HG03378 (cell line): ENCODE data around the gene SMYD2.

ENCODE experiments used
- ATAC-seq: cut with Tn5 transposase; IDR thresholded peaks from one replicate; pipeline ENCODE4 v1.9.1; 2021; ENCODE audit warnings: mild to moderate bottlenecking, moderate library complexity; ENCODE audit not compliant: unreplicated experiment

Gene SMYD2

GRCh38 chr1:214354440-214355148 is 73.6 kb downstream of the SMYD2 start:
- no peak for ATAC-seq

- ATAC-seq: no peak
Measured at GRCh38 chr1:214360116-214360515, 79.2 kb downstream of the SMYD2 start.

DNA sequence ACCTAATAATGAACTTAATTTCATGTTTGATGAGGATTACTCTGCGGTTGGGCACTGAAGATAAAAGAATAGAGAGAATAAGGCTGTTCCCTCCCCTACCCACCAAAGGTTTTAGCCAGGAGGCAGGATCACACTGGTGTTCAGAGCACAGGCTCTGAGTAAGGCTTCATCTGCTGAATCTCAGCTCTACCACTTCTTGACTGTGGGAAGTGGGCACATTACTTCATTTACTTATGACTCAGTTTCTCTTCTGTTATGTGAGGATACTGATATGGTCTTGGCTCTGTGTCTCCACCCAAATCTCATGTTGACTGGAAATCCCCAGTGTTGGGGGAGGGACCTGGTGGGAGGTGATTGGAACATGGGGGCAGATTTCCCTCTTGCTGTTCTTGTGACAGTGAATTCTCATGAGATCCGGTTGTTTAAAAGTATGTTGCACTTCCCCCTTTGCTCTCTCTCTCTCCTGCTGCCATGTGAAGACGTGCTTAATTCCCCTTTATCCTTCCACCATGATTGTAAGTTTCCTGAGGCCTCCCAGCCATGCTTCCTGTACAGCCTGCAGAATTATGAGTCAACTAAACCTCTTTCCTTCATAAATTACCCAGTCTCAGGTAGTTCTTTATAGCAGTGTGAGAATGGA is 79.7 kb downstream of the SMYD2 start:
- ATAC-seq: no peak

GRCh38 chr1:214361636-214362035 is 80.7 kb downstream of the SMYD2 start:
- ATAC-seq: no peak

DNA sequence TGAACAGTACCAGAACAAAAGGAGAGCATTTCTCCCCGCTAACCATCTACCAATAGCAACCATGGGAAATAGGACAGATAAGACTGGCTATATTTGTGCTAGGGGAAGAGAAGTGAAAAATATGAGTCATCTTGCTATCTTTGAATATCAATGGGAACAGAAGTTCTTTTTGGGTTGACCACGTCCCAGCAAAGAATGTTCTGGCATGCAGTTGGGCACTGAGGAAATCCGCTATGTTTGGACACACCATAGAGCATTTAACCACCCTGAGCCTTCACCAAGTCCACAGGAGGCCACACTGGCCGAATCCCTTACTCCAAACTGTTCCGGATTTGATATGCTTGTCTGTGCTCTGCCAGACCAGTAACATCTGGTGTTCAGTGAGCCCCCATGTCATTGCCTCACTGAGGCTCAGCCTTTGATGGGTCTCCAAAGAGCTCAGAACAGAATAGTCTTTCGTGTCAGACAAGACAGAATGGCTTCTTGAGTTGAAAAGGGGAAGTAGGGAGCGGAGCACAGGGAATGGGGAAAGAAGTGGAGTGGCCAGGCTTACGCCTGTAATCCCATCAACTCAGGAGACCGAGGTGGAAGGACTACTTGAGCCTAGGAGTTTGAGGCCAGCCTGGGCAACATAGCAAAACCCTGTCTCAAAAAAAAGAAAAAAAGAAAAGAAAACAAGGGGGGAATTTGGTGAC is 81.4 kb downstream of the SMYD2 start:
- no peak for ATAC-seq

GRCh38 chr1:214363386-214363785 is 82.4 kb downstream of the SMYD2 start:
- no peak for ATAC-seq

GRCh38 chr1:214364386-214364785 is 83.4 kb downstream of the SMYD2 start:
- ATAC-seq: no peak

GRCh38 chr1:214364786-214365295 is 83.9 kb downstream of the SMYD2 start:
- no peak for ATAC-seq

DNA sequence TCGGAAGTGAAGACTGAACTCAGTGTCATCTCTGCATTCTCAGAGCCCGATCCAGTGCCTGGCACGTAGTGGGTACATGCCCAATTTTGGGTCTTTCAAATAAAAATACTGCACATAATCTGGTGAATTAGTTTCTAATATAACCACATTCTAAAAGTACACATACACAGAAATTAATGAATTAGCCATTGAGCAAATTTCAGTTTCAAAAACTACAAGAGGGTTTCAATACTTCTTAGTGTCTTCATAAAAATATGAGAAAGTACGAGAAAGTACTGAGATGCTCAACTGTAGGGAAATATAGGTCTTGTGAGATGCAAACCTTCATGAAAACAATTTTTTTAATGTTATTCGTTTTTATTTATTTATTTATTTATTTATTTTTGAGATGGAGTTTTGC is 86.9 kb downstream of the SMYD2 start:
- no peak for ATAC-seq

GRCh38 chr1:214369364-214369763 is 88.4 kb downstream of the SMYD2 start:
- no peak for ATAC-seq

- ATAC-seq: no peak
Measured at GRCh38 chr1:214370615-214371014, 89.7 kb downstream of the SMYD2 start.

GRCh38 chr1:214372092-214372491 is 91.1 kb downstream of the SMYD2 start:
- ATAC-seq: no peak

- ATAC-seq: no peak
Measured at GRCh38 chr1:214377485-214377884, 96.5 kb downstream of the SMYD2 start.

DNA sequence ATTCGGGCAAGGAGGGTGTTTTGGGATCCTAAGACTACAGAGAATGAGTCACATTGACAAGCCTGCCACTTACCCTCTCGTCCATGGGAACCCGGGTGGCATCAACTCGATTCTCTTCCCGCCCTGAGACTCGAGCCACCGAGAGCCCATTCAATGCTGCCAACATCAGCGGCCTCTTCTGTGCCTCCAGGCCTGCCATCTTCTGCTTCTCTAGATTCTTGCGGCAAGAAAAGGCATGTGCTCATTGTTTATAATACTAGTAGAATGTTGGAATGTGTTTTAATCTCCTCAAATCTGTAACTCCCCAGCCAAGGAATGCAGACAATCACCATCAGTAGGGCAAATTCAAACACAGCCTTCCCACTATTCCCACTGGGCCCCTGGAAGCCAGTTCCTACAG is 96.9 kb downstream of the SMYD2 start:
- ATAC-seq: no peak

DNA sequence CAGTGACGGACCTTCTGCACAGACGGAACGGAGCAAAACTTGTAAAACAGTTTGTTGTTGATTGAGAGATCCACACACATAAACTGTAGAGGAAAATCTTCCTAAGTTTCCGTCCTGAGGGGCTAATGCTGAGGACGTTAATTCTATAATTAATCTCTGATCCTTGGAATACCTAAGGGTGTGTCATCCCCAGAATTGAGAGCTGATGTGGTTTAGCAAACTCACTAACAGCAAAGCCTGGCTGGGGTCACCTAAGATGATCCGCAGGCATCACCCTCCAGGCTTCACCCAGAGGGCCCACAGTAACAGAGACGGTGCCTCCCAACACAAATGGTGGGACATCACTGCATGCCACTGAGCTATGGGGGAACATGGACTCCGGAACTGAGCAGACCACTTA is 97.5 kb downstream of the SMYD2 start:
- no peak for ATAC-seq

GRCh38 chr1:214379236-214379970 is 98.4 kb downstream of the SMYD2 start:
- no peak for ATAC-seq

DNA sequence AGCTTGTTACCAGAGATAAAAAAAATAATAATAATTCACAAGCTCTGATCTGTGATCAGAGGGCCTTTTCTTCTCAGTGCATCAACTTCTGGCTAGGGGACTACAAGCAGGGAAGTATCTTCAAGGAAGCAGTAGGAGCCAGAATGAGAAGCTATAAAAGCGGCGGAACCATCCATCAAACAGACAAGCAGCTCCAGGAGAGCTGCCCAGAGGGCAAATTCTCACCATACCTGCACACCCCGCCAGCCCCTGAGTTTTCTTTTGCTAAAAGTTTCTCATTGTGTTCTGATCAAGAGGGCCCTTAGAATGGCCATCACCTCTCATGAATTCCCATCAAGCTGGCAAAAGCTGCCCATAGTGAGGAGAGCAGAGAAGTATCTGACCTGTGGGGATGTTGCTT is 99.4 kb downstream of the SMYD2 start:
- no peak for ATAC-seq

GRCh38 chr1:214380986-214381695 is 100.2 kb downstream of the SMYD2 start:
- ATAC-seq: no peak

GRCh38 chr1:214383381-214384372 is 102.7 kb downstream of the SMYD2 start:
- ATAC-seq: no peak
